GM12873 (cell line): ENCODE results near the gene FAM81A.

Experiments
- CTCF ChIP-seq: IDR thresholded peaks from 2 replicates; pipeline ENCODE4 v1.5.1; 2012; ENCODE audit warnings: low read depth, mild to moderate bottlenecking, moderate library complexity, low read length, control low read depth; ENCODE audit not compliant: insufficient read depth; ENCODE audit errors: missing control alignments

FAM81A gene

GRCh38 chr15:59413577-59413976 is 24.4 kb upstream of the FAM81A start:
- TF ChIP-seq CTCF: no peak

DNA sequence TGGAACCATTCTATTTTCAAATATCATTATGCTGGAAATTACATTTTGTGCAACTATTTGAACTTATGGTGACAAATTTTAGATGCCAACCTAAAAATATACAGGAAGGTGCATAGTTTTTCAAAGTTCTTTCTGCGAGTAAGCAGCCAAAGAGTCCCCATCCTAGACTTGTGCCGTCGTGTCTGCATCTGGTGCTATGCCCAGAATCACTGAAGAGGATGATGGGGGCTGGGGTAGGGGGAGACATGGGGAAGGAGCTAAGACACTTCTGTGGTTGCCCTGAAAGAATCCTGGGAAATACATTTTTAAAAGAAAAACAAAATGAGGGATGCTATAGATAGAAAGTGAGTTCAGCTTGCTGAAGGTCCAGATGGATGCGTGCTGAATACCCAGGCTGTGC is 21.2 kb upstream of the FAM81A start:
- no peak for TF ChIP-seq CTCF

GRCh38 chr15:59419170-59419569 is 18.8 kb upstream of the FAM81A start:
- TF ChIP-seq CTCF: no peak

DNA sequence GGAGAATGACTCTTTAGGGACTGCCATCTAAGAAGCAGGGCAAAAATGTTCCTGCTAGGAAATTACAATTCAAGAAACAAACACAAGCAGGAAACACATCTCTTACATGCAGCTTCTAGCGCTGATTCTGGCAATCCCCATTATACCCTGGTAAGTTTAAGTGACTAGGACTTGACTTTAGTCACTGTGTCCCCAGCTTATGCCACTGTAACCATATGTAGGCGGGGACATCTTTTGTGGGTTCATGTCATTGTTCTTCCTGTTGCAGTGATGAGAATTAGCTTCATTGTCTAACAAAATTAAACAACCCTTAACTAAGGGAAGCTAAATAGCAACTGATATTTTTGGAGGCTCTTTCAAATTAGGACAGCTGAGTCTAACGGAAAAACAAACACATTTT is 17.9 kb upstream of the FAM81A start:
- no peak for TF ChIP-seq CTCF

- no peak for TF ChIP-seq CTCF
Observed at GRCh38 chr15:59420986-59421618, 16.9 kb upstream of the FAM81A start.

DNA sequence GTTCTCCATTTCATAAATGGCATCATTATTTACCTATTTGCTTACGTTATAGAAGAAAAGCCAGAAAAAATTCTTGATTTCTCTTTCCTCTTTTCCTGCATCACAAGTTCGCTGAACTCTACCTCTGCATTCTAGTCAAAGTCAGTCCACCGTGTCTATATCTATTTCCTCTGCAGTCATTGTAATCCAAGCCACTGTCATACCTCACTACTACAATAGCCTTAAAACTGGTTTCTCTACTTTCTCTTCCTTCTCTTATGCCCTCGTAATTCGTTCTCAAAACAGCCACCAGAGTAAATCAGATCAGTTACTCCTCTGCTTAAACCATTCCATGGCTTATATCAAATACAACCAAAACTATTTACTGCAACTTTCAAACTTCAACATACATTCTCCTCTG is 13.4 kb upstream of the FAM81A start:
- TF ChIP-seq CTCF: no peak

DNA sequence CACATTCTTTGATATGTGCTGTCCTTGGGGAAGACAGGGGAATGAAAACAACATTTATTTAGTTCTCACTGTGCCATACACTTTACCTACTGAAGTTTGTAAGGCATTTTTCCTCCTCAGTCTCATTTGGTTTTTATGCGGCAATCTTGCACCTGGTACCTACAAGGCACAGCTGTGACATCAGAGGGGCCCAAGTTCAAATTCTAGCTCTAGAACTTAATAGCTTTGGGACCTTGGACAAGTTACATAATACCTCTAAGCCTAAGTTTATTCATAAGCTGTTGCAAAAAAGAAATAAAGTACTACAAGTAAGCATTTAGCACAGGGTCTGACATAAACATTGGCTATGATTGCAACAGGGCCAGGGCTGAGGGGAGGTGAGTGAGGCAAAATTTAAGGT is 5.6 kb upstream of the FAM81A start:
- TF ChIP-seq CTCF: no peak
